Liver (tissue), 9 donors: ENCODE data around the gene CRHR1. TPM values are rescaled to one million over a fixed set of nuclear protein-coding genes. Genes with fewer than 3 reads are reported as not detected.

Source experiments
- DNase-seq: peaks from one replicate; pipeline ENCODE4 v3.0.0-alpha.2; 2017; ENCODE audit warnings: low spot score
- H3K27ac ChIP-seq, 2 donors: one replicate each; pipeline ENCODE4 v1.7.0; 2013; ENCODE audit warnings: inconsistent platforms in 2 of 2, low read length in 2 of 2, control low read depth in 1 of 2, low read depth in 1 of 2, mild to moderate bottlenecking in 1 of 2
- H3K27me3 ChIP-seq, 4 donors: one replicate each; pipeline versions ENCODE4 v1.6.1 to v1.7.0; 2013; ENCODE audit warnings: low read length in 3 of 4, inconsistent platforms in 1 of 4, mild to moderate bottlenecking in 1 of 4, moderate library complexity in 1 of 4; ENCODE audit not compliant: control insufficient read depth in 4 of 4, insufficient read depth in 4 of 4
- H3K36me3 ChIP-seq, 4 donors: one replicate each; pipeline versions ENCODE4 v1.6.1 to v1.7.0; 2013; ENCODE audit warnings: low read length in 3 of 4, mild to moderate bottlenecking in 3 of 4, low read depth in 1 of 4, moderate library complexity in 1 of 4; ENCODE audit not compliant: control insufficient read depth in 4 of 4, insufficient read depth in 3 of 4
- H3K4me1 ChIP-seq, 4 donors: one replicate each; pipeline versions ENCODE4 v1.6.1 to v1.7.0; 2013; ENCODE audit warnings: low read length in 3 of 4, mild to moderate bottlenecking in 3 of 4, moderate library complexity in 1 of 4; ENCODE audit not compliant: control insufficient read depth in 4 of 4, insufficient read depth in 4 of 4
- H3K4me3 ChIP-seq, 3 donors: one replicate each; pipeline versions ENCODE4 v1.6.1 to v1.7.0; 2013; ENCODE audit warnings: low read length in 3 of 3, control low read depth in 1 of 3, low read depth in 1 of 3, mild to moderate bottlenecking in 1 of 3
- H3K9ac ChIP-seq, 2 donors: one replicate each; pipeline ENCODE4 v1.7.0; 2013; ENCODE audit warnings: low read length in 2 of 2, mild to moderate bottlenecking in 2 of 2, moderate library complexity in 2 of 2, control low read depth in 1 of 2, low read depth in 1 of 2
- H3K9me3 ChIP-seq, 4 donors: one replicate each; pipeline versions ENCODE4 v1.6.1 to v1.7.0; 2013; ENCODE audit warnings: low read length in 3 of 4; ENCODE audit not compliant: control insufficient read depth in 4 of 4
- ATF3 ChIP-seq: IDR thresholded peaks from 2 replicates; pipeline ENCODE4 v1.6.1; 2016; ENCODE audit warnings: antibody characterized with exemption
- EGR1 ChIP-seq, 2 donors: IDR thresholded peaks; 2 replicates each; pipeline ENCODE4 v1.6.1; 2016 to 2018; ENCODE audit warnings: antibody characterized with exemption in 2 of 2, low read depth in 2 of 2
- FOXA1 ChIP-seq: IDR thresholded peaks from 2 replicates; pipeline ENCODE4 v1.6.1; 2016; ENCODE audit warnings: antibody characterized with exemption
- FOXA2 ChIP-seq: IDR thresholded peaks from 2 replicates; pipeline ENCODE4 v1.6.1; 2016; ENCODE audit warnings: antibody characterized with exemption
- GABPA ChIP-seq, 2 donors: IDR thresholded peaks in 1 of 2; conservative IDR thresholded peaks in 1 of 2; 2 replicates each; pipeline ENCODE4 v1.6.1; 2016; ENCODE audit warnings: antibody characterized with exemption in 2 of 2, mild to moderate bottlenecking in 1 of 2, moderate library complexity in 1 of 2
- HNF4A ChIP-seq, 2 donors: conservative IDR thresholded peaks; 2 replicates each; pipeline ENCODE4 v1.6.1; 2016; ENCODE audit warnings: antibody characterized with exemption in 2 of 2, mild to moderate bottlenecking in 2 of 2
- JUND ChIP-seq, 2 donors: IDR thresholded peaks; 2 replicates each; pipeline ENCODE4 v1.6.1; 2016; ENCODE audit warnings: antibody characterized with exemption in 2 of 2
- MAX ChIP-seq: IDR thresholded peaks from 2 replicates; pipeline ENCODE4 v1.6.1; 2016; ENCODE audit warnings: antibody characterized with exemption
- RAD21 ChIP-seq, 2 donors: IDR thresholded peaks; 2 replicates each; pipeline ENCODE4 v1.6.1; 2016; ENCODE audit warnings: antibody characterized with exemption in 2 of 2, mild to moderate bottlenecking in 2 of 2
- REST ChIP-seq: IDR thresholded peaks from 2 replicates; pipeline ENCODE4 v1.6.1; 2016; ENCODE audit warnings: antibody characterized with exemption, mild to moderate bottlenecking
- RXRA ChIP-seq, 2 donors: IDR thresholded peaks; 2 replicates each; pipeline ENCODE4 v1.6.1; 2017 to 2018; ENCODE audit warnings: antibody characterized with exemption in 2 of 2, mild to moderate bottlenecking in 1 of 2
- SP1 ChIP-seq: IDR thresholded peaks from 2 replicates; pipeline ENCODE4 v1.6.1; 2018; ENCODE audit warnings: antibody characterized with exemption, mild to moderate bottlenecking
- TAF1 ChIP-seq: conservative IDR thresholded peaks from 2 replicates; pipeline ENCODE4 v1.6.1; 2016; ENCODE audit warnings: antibody characterized with exemption, mild to moderate bottlenecking
- YY1 ChIP-seq: IDR thresholded peaks from 2 replicates; pipeline ENCODE4 v1.6.1; 2016; ENCODE audit warnings: antibody characterized with exemption, mild to moderate bottlenecking
- ZBTB33 ChIP-seq: IDR thresholded peaks from 2 replicates; pipeline ENCODE4 v1.6.1; 2016; ENCODE audit warnings: antibody characterized with exemption
- WGBS: extraction: QIAGEN DNeasy Blood & Tissue Kit; methylation state at CpG from one replicate; pipeline ENCODE4 v1.1.7; 2013; 5-methylcytosine and 5-hydroxymethylcytosine counted together
- polyA plus RNA-seq, 2 donors: library from polyadenylated mRNA; stranded (reverse) in 1 of 2; unstranded in 1 of 2; fragments of 200-250 nt in 1 of 2; fragments of >200 nt in 1 of 2; fragmentation: Nextera tagmentation in 1 of 2; extraction: Ambion mirVana in 1 of 2; gene quantifications; one replicate each; pipeline versions ENCODE4 v1.2.1 to v1.2.3, GENCODE V29; 2013 to 2015
- total RNA-seq, 2 donors: library from RNA; depleted of rRNA; stranded (reverse); fragments of >200 nt; gene quantifications; one replicate each; pipeline ENCODE4 v1.2.3, GENCODE V29; 2014
- TF ChIP-seq, protein P1 (sequence below): fragments of 150-350 bp; IDR thresholded peaks from 2 replicates; pipeline ENCODE4 v1.5.1; 2017; ENCODE audit warnings: improper control_type of control experiment, low read depth, low read length; ENCODE audit not compliant: missing input control
- donor health status: healthy.
- donor health status: healthy.
- donor health status: healthy.
- donor health status: healthy.
- donor health status: healthy.

CRHR1 gene
- total and polyA plus RNA-seq, 4 donors, result not detected

GRCh38 chr17:45752246-45752645, 31.9 kb upstream of the CRHR1 start:
- 82% methylated on average over 9 of the region's 9 CpGs for WGBS
- no peak for DNase-seq
- no peaks in the 10 kb centered on the region for H3K4me1 ChIP-seq
- TF ChIP-seq TAF1, result no peak
- no peak for TF ChIP-seq EGR1 (IDR thresholded peaks at IDR 0.05; ENCODE audit: low read depth in 2 of 2)
- TF ChIP-seq MAX, result no peak
- TF ChIP-seq HNF4A (conservative IDR thresholded peaks at IDR 0.05), result no peak
- no peak for TF ChIP-seq SP1
- TF ChIP-seq REST, result no peak
- TF ChIP-seq GABPA (IDR thresholded peaks at IDR 0.05 in 1 of 2, conservative IDR thresholded peaks at IDR 0.05 in 1 of 2), result no peak
- TF ChIP-seq YY1, result no peak
- no peak for TF ChIP-seq ZBTB33
- no peak for TF ChIP-seq RXRA (IDR thresholded peaks at IDR 0.05)
- no peak for TF ChIP-seq JUND (IDR thresholded peaks at IDR 0.05)
- TF ChIP-seq, protein P1, sequence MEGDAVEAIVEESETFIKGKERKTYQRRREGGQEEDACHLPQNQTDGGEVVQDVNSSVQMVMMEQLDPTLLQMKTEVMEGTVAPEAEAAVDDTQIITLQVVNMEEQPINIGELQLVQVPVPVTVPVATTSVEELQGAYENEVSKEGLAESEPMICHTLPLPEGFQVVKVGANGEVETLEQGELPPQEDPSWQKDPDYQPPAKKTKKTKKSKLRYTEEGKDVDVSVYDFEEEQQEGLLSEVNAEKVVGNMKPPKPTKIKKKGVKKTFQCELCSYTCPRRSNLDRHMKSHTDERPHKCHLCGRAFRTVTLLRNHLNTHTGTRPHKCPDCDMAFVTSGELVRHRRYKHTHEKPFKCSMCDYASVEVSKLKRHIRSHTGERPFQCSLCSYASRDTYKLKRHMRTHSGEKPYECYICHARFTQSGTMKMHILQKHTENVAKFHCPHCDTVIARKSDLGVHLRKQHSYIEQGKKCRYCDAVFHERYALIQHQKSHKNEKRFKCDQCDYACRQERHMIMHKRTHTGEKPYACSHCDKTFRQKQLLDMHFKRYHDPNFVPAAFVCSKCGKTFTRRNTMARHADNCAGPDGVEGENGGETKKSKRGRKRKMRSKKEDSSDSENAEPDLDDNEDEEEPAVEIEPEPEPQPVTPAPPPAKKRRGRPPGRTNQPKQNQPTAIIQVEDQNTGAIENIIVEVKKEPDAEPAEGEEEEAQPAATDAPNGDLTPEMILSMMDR, result no peak
- no peak for TF ChIP-seq FOXA2
- no peak for TF ChIP-seq FOXA1
- TF ChIP-seq RAD21 (IDR thresholded peaks at IDR 0.05), result no peak
- TF ChIP-seq ATF3, result no peak
- no peak overlapping the region for H3K27ac ChIP-seq
- H3K36me3 ChIP-seq, result no peaks in the 10 kb centered on the region
- peaks cover 0 to 5% (median 2%) of the 10 kb centered on the region in 4 donors for H3K27me3 ChIP-seq
- no peaks in the 10 kb centered on the region for H3K9me3 ChIP-seq
- H3K4me3 ChIP-seq, result no peak overlapping the region
- no peak overlapping the region for H3K9ac ChIP-seq
